Neuronal stem cell (in vitro differentiated cells): Measurements from ENCODE around the gene LAMB4.

Experiments
- DNase-seq: peaks from one replicate; pipeline ENCODE4 v3.0.0-alpha.2; 2013; ENCODE audit warnings: low spot score
- H2AFZ ChIP-seq: one replicate; pipeline ENCODE4 v1.6.1; 2013; ENCODE audit warnings: mild to moderate bottlenecking, low read length, inconsistent platforms
- H2AK5ac ChIP-seq: 2 replicates; pipeline ENCODE4 v1.6.1; 2013; ENCODE audit warnings: low read depth, mild to moderate bottlenecking, inconsistent platforms, low read length, moderate library complexity, mixed read lengths
- H2BK120ac ChIP-seq: 2 replicates; pipeline ENCODE4 v1.6.1; 2013; ENCODE audit warnings: low read depth, mild to moderate bottlenecking, inconsistent platforms, low read length, moderate library complexity, mixed read lengths
- H2BK12ac ChIP-seq: one replicate; pipeline ENCODE4 v1.6.1; 2013; ENCODE audit warnings: low read length, inconsistent platforms
- H2BK15ac ChIP-seq: 2 replicates; pipeline ENCODE4 v1.6.1; 2013; ENCODE audit warnings: mild to moderate bottlenecking, low read length, inconsistent platforms, mixed read lengths
- H2BK5ac ChIP-seq: one replicate; pipeline ENCODE4 v1.6.1; 2013; ENCODE audit warnings: inconsistent platforms, mild to moderate bottlenecking, low read length, moderate library complexity
- H3K14ac ChIP-seq: one replicate; pipeline ENCODE4 v1.6.1; 2013; ENCODE audit warnings: low read length, inconsistent platforms
- H3K18ac ChIP-seq: 2 replicates; pipeline ENCODE4 v1.6.1; 2013; ENCODE audit warnings: low read length, inconsistent platforms
- H3K23ac ChIP-seq: 2 replicates; pipeline ENCODE4 v1.6.1; 2013; ENCODE audit warnings: low read depth, mild to moderate bottlenecking, mixed read lengths, low read length, inconsistent platforms; ENCODE audit not compliant: poor library complexity
- H3K27ac ChIP-seq: replicated peaks from 3 replicates; pipeline ENCODE4 v1.5.1; 2013; ENCODE audit warnings: low read length, inconsistent platforms
- H3K27me3 ChIP-seq, 3 experiments: 2 replicates each; pipeline ENCODE4 v1.6.1; 2013; ENCODE audit warnings: low read length in 3 of 3, mild to moderate bottlenecking in 2 of 3, inconsistent platforms in 1 of 3, low read depth in 1 of 3, mixed read lengths in 1 of 3, moderate library complexity in 1 of 3; ENCODE audit not compliant: control insufficient read depth in 3 of 3, insufficient read depth in 3 of 3
- H3K36me3 ChIP-seq, 2 donors: replicated peaks in 1 of 2; 2 replicates each; pipeline ENCODE4 v1.6.1; 2013; ENCODE audit warnings: low read length in 2 of 2; ENCODE audit not compliant: control insufficient read depth in 2 of 2, insufficient read depth in 2 of 2
- H3K4ac ChIP-seq: 2 replicates; pipeline ENCODE4 v1.6.1; 2013; ENCODE audit warnings: inconsistent platforms, mild to moderate bottlenecking, low read length, moderate library complexity
- H3K4me1 ChIP-seq, 2 donors: 1 replicate in 1 of 2; 2 replicates in 1 of 2; pipeline ENCODE4 v1.6.1; 2013; ENCODE audit warnings: low read length in 2 of 2, low read depth in 1 of 2; ENCODE audit not compliant: control insufficient read depth in 2 of 2, insufficient read depth in 1 of 2
- H3K4me2 ChIP-seq: one replicate; pipeline ENCODE4 v1.6.1; 2013; ENCODE audit warnings: mild to moderate bottlenecking, low read length, inconsistent platforms; ENCODE audit not compliant: insufficient read depth, poor library complexity, severe bottlenecking
- H3K4me3 ChIP-seq, 2 donors: 2 replicates each; pipeline ENCODE4 v1.5.1; 2013; ENCODE audit warnings: low read length in 2 of 2, mild to moderate bottlenecking in 2 of 2, inconsistent platforms in 1 of 2, moderate library complexity in 1 of 2
- H3K79me1 ChIP-seq: one replicate; pipeline ENCODE4 v1.6.1; 2013; ENCODE audit warnings: low read depth, mild to moderate bottlenecking, inconsistent platforms, low read length, moderate library complexity
- H3K9ac ChIP-seq: one replicate; pipeline ENCODE4 v1.6.1; 2013; ENCODE audit warnings: mild to moderate bottlenecking, low read depth, low read length, inconsistent platforms; ENCODE audit not compliant: poor library complexity
- H3K9me3 ChIP-seq, 2 donors: replicated peaks in 1 of 2; 2 replicates each; pipeline versions ENCODE3 to v1.6.1; 2013; ENCODE audit warnings: low read length in 2 of 2, mild to moderate bottlenecking in 2 of 2, inconsistent platforms in 1 of 2, low read depth in 1 of 2, mixed read lengths in 1 of 2, moderate library complexity in 1 of 2; ENCODE audit not compliant: control insufficient read depth in 2 of 2, insufficient read depth in 1 of 2
- H4K8ac ChIP-seq: one replicate; pipeline ENCODE4 v1.6.1; 2013; ENCODE audit warnings: low read depth, mild to moderate bottlenecking, inconsistent platforms, low read length, moderate library complexity
- H4K91ac ChIP-seq: one replicate; pipeline ENCODE4 v1.6.1; 2013; ENCODE audit warnings: low read length, low read depth, mild to moderate bottlenecking, inconsistent platforms; ENCODE audit not compliant: poor library complexity
- WGBS, 2 donors: extraction: QIAGEN DNeasy Blood & Tissue Kit; methylation state at CpG; one replicate each; pipeline ENCODE4 v1.1.7; 2013; ENCODE audit warnings: missing lambda C conversion rate in 2 of 2, mixed read lengths in 1 of 2; ENCODE audit not compliant: insufficient read length in 2 of 2, insufficient replicate concordance in 1 of 2; ENCODE audit errors: extremely low coverage in 2 of 2; 5-methylcytosine and 5-hydroxymethylcytosine counted together

The LAMB4 gene

GRCh38 chr7:108072739-108073138, 57.4 kb downstream of the LAMB4 start:
- DNase-seq: no peak
- Histone ChIP-seq H3K79me1 (no peaks in the 10 kb centered on the region), H3K36me3 (no peaks in the 10 kb centered on the region), H3K4me3 (no peak overlapping the region), H4K91ac (no peak overlapping the region), H3K9me3 (no peaks in the 10 kb centered on the region), H3K27ac (no peak overlapping the region), H3K14ac (no peak overlapping the region), H2BK12ac (no peak overlapping the region), H2BK120ac (no peak overlapping the region), H3K18ac (no peak overlapping the region), H3K23ac (no peak overlapping the region), H2AFZ (no peak overlapping the region), H3K9ac (no peak overlapping the region), H3K4me1 (no peaks in the 10 kb centered on the region), H2BK5ac (no peak overlapping the region), H3K27me3 (no peaks in the 10 kb centered on the region), H2AK5ac (no peak overlapping the region), H2BK15ac (no peak overlapping the region), H4K8ac (no peak overlapping the region), H3K4ac (no peak overlapping the region), H3K4me2 (no peak overlapping the region)
- no CpG with 5 or more reads among the region's 2 CpGs for WGBS, 2 donors

- Histone ChIP-seq H3K79me1 (no peaks in the 10 kb centered on the region), H3K4me2 (no peak overlapping the region), H3K14ac (no peak overlapping the region), H3K4me1 (no peaks in the 10 kb centered on the region), H4K8ac (no peak overlapping the region), H2BK12ac (no peak overlapping the region), H2BK120ac (no peak overlapping the region), H4K91ac (no peak overlapping the region), H3K18ac (no peak overlapping the region), H3K9ac (no peak overlapping the region), H3K4ac (no peak overlapping the region), H3K27ac (no peak overlapping the region), H2BK5ac (no peak overlapping the region), H3K9me3 (no peaks in the 10 kb centered on the region), H2AFZ (no peak overlapping the region), H2BK15ac (no peak overlapping the region), H2AK5ac (no peak overlapping the region), H3K4me3 (no peak overlapping the region), H3K27me3 (no peaks in the 10 kb centered on the region), H3K23ac (no peak overlapping the region), H3K36me3 (no peaks in the 10 kb centered on the region)
- no CpG with 5 or more reads among the region's 2 CpGs for WGBS, 2 donors
- no peak for DNase-seq
These were observed 58.0 kb downstream of the LAMB4 start for GRCh38 chr7:108072116-108072515.

- Histone ChIP-seq H3K4me1 (no peaks in the 10 kb centered on the region), H3K9ac (no peak overlapping the region), H4K8ac (no peak overlapping the region), H3K14ac (no peak overlapping the region), H3K79me1 (no peaks in the 10 kb centered on the region), H3K23ac (no peak overlapping the region), H3K9me3 (no peaks in the 10 kb centered on the region), H2AK5ac (no peak overlapping the region), H3K18ac (no peak overlapping the region), H2BK15ac (no peak overlapping the region), H2BK5ac (no peak overlapping the region), H4K91ac (no peak overlapping the region), H3K4me3 (no peak overlapping the region), H2BK120ac (no peak overlapping the region), H3K36me3 (no peaks in the 10 kb centered on the region), H2BK12ac (no peak overlapping the region), H3K4ac (no peak overlapping the region), H3K27ac (no peak overlapping the region), H3K4me2 (no peak overlapping the region), H2AFZ (no peak overlapping the region), H3K27me3 (no peaks in the 10 kb centered on the region)
- no CpG with 5 or more reads among the region's 1 CpG for WGBS, 2 donors
- no peak for DNase-seq
These were observed 58.6 kb downstream of the LAMB4 start for GRCh38 chr7:108071551-108071950.

- no peaks in the 10 kb centered on the region for H3K27me3 ChIP-seq
- no peak overlapping the region for H3K27ac ChIP-seq
- H2BK12ac ChIP-seq: no peak overlapping the region
These were observed 60.5 kb downstream of the LAMB4 start for GRCh38 chr7:108069646-108070045.

More at GRCh38 chr7:108069646-108070045, 60.5 kb downstream of the LAMB4 start:
- Histone ChIP-seq H2BK120ac (no peak overlapping the region), H3K23ac (no peak overlapping the region), H2AFZ (no peak overlapping the region), H3K79me1 (no peaks in the 10 kb centered on the region), H2BK15ac (no peak overlapping the region), H3K4me2 (no peak overlapping the region), H3K36me3 (no peaks in the 10 kb centered on the region), H3K4ac (no peak overlapping the region), H3K14ac (no peak overlapping the region), H3K18ac (no peak overlapping the region), H3K9me3 (no peaks in the 10 kb centered on the region), H4K8ac (no peak overlapping the region), H2AK5ac (no peak overlapping the region), H2BK5ac (no peak overlapping the region), H4K91ac (peak overlapping the region; percentile 22), H3K4me3 (no peak overlapping the region), H3K4me1 (no peaks in the 10 kb centered on the region), H3K9ac (no peak overlapping the region)
- DNase-seq: no peak
- WGBS, 2 donors: no CpG with 5 or more reads among the region's 2 CpGs
